ENCODE results near the gene MBD6.
"Not testable (repeated sequence)": the region's sequence is repeated elsewhere in the genome, so short reads cannot be mapped to it uniquely, and the experiment has no call there.

The MBD6 gene

DNA sequence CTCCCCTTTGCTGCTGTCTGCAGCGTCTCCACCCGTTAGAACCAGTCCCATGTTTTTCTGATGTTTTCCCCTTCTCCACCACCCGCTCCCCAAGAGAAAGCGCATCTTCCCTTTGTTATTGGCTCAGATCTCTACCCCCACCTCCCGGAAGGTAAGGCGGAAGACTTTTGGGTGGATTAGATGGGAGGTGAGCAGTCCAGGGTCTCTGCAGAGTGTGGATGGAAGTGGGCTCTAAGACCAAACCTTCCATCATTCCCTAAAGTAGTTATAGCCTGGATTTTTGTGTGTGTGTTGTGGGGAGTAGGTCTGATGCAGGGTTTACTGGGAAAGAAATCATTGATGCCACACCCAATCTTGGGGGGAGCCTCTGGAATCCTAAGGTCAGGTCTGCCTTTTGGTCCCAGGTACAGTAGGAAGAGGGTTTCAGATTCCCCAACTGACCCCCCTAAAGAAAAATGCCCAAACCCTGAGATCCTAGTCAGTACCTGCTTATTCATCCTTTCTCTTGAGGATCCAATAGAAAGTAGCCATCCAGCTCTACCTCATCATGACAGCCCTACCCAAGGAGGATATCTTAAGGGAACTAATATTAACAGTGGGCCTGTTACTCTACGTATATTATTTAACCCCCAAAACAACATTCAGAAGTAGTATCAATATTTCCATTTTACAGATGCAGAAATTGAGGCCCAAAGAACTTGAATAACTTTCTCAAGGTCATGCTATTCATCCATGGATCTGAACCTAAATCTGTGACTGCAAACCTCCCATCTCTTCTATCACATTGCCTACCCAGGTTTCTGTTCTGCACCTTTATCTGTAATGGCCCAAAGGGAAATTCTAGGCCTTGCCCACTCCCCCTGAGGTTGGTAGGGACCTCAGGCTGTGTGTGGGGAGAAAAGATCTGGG, 28.3 kb downstream of the MBD6 start:
- DNase-seq, result no peak

DNA sequence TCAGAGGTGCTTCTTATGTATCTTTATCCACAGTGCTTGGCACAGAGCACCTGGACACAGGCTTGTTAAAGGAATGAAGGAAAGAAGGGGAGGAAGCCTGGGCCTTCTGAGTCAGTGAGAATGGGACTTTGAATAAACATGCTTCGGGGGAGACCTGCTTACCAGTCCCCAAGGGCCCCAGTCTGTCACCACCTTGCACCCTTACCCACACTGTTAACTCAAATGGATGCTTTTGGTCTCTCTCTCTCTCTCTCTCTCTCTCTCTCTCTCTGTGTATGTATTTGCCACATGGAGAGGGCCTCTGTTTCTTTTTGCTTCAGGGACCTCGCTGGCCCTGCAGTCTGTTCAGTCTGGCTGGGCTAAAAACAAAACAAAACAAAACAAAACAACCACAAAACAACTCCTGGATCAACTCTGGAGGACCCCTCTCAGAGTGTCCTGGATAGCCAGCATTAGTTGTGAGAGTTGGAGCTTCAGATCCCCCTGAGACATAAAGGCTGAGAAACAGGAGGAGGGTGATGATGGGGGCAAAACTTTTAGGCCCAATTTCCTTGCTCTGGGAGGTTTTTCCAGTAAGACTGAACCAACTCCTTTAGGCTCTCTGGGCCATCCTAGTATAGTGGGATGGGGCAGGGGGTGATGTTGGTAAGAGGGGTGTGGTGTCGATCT, 29.1 kb downstream of the MBD6 start:
- DNase-seq, result no peak

DNA sequence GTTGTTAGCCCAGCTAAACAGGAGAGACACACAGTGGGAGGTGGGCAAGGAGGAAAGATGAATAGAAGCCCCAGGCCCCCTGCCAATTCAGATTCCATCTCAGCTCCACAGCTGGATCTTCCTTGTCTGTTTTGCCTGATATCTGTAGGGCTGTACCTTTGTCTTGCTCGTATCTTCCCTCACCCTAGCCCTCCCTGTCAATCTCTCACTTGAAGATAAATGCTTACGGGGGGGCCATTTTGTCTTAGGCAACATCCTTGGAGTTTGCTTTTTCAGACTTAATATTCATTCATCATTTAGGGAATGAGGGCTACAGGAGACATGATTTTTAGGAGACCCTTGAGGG, 29.7 kb downstream of the MBD6 start:
- DNase-seq, result no peak

DNA sequence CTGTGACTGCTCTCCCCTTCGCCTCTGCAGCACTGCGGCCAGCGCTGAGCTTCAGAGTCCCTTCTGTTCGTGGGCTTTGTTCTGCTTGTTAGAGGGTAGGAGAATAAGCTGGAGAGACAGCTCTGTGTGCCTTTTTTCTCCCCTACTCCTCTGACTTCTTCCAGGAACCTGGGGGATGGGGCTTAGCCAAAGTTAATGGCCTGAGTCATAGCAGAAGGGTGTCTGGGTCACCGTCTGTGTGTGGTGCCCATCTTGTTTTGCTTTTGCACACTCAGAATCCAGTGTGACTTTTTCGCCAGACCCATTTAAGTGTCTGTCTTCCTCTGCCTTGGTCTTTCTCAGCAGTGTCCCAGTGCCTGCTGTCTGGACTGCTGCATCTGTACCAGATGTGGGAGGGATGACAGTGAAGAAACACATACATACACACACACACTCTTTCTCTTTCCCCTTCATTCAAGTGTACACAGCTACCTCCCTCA, 30.2 kb downstream of the MBD6 start:
- DNase-seq, result no peak

DNA sequence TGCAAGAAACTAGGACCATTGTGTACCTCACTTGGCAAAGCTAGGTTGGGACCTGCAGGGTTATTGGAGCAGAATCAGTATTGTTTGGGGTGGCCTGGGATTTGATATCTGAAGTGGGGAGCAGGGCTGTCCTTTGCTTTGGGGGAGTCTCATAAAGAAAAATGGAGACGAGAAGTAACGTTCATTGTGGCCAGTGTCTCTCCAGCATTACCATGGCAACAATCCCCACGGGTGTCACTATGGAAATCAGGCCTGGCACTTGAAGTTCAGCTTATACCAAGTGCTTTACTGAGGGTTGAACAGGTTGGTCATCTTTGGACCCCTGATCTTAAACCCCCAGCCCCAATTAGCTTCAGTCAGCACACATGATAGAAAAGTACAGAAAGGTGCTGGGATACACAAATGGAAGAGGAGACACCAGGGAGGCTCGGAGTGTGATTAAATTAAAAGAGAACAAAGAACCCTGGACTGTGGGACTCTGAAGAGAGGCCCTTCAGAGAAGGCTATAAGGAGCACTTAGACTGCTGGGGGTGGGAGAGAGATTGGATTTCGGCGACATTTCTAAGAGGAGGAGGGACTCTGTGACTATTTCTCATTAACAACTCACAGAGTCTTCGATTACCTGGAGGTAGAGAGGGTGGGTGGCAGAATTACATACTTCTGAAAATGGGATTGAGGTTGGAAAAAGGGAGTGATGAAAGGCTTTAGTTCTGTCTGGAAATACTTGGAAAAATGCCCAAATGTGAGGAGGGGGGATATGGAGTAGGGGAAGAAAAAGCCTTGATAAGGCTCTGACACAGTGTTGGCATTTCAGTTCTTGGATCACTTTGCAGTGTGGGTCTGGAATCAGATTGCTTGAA, 30.9 kb downstream of the MBD6 start:
- DNase-seq, result no peak

DNA sequence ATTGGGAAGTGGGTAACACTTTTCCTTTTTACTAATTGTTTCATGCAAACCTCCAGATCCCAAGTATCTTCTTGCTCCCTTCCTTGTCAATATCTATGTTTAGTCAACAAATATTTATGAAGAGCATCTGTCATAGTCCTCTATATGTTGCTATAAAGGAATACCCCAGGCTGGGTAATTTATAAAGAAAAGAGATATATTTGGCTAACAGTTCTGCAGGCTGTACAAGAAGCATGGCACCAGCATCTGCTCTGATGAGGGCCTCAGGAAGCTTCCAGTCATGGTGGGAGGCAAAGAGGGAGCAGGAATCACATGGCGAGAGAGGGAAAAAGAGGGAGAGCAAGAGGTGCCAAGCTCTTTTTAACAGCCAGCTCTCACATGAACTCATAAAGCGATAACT, 31.8 kb downstream of the MBD6 start:
- DNase-seq, result no peak

DNA sequence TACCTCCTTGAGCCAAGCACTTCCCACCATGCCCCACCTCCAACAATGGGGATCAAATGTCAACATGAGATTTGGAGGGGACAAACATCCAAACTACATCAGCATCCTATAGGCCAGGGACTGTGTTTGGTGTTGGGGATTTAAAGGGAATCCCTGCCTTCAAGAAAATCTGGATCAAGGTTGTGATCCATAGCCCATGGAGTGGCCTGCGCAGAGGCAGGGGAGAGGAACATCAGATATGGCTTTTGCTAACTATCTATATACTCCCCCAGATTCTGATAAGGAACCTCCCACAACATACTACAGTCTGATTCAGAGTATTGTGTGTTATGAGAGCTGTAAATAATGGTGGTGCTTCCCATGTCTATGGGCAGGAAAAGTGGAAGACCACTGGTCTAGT, 32.3 kb downstream of the MBD6 start:
- no peak for DNase-seq

DNA sequence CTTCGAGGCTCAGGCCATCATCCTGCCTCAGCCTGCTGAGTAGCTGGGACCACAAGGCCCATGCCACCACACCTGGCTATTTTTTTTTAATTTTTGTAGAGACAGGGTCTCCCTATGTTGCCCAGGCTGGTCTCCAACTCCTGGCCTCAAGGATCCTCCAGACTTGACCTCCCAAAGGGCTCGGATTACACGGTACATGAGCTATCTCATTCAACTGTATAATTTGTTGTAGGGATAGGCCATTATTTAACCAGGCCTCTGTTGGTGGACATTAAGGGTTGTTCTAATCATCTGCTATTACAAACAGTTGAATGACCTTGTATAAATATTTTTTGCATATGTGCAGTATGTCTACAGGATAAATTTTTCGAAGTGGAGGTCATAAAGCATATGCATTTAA, 36.2 kb downstream of the MBD6 start:
- DNase-seq, result no peak

DNA sequence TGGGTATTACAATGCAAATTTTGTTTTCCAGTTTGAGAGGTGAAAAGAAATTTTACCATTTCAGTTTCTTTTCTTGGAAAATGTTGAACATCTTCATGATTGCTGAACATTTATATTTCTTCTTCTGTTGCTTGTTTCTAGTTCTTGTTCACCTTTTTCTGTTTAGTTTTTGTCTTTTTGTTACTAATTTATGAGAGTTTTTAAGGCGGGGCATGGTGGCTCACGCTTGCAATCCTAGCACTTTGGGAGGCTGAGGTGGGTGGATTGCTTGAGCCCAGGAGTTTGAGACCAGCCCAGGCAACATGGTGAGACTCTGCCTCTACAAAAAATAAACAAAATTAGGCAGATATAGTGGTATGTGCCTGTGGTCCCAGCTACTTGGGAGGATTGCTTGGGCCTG, 37.9 kb downstream of the MBD6 start:
- DNase-seq, result no peak

DNA sequence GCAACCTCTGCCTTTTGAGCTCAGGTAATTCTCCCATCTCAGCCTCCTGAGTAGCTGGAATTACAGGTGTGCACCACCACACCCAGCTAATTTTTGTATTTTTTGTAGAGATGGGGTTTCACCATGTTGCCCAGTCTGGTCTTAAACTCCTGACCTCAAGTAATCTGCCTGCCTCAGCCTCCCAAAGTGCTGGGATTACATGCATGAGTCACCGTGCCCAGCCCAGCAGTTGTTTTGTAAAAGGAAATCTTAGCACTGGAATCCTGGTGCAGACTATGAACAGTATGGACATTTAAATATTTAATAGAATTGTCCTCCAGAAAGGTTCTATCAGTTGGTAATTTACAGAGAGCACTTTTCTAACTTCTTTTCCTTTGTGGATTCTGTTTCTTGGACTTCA, 38.5 kb downstream of the MBD6 start:
- DNase-seq, result not testable (repeated sequence)

DNA sequence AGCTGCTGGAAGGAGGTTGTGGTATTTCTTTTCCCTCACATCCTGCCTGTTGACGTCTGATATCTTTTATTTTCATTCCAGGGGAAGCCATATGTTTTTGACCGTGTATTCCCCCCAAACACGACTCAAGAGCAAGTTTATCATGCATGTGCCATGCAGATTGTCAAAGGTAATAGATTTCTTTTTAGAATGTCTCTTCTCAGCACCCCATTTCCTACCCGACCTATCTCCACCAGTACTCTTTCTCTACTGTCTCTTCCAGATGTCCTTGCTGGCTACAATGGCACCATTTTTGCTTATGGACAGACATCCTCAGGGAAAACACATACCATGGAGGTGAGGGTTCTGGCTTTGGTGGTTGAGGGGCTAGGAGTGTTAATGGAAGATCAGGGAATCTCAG, 40.7 kb downstream of the MBD6 start:
- DNase-seq, result no peak

DNA sequence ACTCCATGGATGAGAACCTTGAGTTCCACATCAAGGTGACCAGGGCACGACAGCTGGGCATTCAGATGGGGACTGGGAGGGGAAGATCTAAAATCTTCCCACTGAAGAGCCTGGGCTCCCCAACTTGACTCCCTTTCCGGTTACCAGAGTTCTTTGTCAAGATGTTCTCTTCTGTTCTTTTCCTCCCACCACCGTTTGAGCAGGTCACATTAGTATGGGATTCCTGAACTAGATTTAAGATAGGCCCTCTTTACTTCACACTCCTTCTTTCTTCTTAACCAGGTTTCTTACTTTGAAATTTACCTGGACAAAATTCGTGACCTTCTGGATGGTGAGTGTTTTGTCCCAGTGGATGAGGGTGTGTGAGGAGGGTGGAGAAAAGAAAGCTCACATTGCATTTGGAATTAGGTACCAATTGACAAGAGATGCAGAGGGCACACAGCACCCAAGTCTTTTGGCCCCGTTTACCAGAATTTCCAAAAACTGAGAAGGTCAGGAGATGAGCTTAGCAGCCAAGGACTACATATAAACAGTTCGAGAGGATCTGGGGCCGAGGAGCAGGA, 41.6 kb downstream of the MBD6 start:
- DNase-seq, result no peak

DNA sequence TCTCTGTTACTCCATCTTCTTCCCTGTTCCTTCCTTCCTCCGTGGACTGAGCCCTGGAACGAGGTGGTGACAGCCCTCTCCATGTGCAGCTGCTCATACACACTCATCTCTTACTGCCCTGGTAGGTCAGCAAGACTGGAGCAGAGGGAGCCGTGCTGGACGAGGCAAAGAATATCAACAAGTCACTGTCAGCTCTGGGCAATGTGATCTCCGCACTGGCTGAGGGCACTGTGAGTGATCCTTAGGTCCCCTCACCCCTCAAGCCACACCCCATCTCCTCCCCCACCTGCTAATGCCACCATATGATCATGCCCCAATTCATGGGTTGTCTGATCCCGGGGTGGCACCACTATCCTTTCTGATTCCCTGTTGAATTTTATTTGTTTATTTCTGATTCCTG, 46.2 kb downstream of the MBD6 start:
- no peak for DNase-seq

DNA sequence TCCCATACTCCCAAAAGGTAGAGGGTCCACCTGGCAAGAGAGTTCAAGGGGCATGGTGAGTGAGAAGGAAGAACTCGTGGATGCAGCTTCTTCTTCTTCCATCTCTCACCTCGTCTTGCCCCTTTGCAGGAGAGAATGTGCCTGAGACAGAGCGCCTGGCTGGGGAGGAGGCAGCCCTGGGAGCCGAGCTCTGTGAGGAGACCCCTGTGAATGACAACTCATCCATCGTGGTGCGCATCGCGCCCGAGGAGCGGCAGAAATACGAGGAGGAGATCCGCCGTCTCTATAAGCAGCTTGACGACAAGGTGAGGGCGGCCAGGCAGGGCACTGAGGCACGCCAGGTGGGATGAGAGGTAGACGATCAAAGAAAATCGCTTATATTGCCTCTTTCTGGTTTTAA, 47.2 kb downstream of the MBD6 start:
- DNase-seq, result no peak

DNA sequence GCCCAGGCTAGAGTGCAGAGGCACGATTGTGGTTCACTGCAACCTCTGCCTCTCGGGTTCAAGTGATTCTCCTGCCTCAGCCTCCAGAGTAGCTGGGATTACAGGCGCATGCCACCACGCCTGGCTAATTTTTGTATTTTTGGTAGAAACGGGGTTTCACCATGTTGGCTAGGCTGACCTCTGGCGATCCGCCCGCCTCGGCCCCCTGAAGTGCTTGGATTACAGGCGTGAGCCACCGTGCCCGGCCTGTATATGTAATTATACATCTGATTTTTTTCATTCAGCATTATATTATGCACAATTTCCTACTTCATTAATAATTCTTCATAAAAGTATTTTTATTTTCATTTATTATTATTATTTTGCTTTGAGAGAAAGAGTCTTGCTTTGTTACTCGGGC, 47.8 kb downstream of the MBD6 start:
- DNase-seq, result not testable (repeated sequence)

DNA sequence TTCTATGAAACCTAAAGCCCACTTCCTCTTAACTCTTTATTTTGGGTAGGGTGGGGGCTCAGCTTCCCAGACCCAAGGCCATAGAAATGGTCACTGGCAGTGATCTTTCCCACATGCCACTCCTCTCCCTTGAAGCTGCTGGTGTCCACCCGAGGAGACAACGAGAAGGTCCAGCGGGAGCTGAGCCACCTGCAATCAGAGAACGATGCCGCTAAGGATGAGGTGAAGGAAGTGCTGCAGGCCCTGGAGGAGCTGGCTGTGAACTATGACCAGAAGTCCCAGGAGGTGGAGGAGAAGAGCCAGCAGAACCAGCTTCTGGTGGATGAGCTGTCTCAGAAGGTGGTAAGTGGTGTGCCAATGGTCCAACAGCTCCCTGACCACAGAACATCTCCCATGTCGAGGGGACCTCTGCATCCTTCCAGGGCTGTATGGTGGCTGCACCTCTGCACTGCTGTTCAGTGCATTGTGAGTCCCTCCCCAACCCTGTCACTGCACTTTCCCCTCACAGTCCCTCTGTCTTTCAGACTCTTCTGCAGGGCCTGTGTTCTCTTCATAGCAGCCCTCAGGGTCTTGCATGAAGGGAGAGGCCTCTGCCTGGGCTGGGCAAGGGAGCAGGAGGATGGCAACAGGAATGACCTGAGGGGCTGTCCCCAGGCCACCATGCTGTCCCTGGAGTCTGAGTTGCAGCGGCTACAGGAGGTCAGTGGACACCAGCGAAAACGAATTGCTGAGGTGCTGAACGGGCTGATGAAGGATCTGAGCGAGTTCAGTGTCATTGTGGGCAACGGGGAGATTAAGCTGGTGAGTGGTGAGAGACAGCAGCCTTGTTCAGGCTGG, 49.5 kb downstream of the MBD6 start:
- DNase-seq, result no peak

DNA sequence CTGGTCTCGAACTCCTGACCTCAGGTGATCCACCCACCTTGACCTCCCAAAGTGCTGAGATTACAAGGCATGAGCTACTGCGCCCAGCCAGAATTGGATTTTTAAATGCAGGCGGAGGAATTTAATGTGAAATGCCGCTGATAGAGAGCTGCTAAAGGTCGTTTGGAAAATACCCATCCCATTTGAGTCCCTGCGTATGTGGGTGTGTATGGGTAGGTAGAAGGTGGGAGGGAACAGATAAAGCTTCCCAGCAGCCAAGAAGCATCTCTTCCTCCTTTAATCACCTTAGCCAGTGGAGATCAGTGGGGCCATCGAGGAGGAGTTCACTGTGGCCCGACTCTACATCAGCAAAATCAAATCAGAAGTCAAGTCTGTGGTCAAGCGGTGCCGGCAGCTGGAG, 52.2 kb downstream of the MBD6 start:
- no peak for DNase-seq

DNA sequence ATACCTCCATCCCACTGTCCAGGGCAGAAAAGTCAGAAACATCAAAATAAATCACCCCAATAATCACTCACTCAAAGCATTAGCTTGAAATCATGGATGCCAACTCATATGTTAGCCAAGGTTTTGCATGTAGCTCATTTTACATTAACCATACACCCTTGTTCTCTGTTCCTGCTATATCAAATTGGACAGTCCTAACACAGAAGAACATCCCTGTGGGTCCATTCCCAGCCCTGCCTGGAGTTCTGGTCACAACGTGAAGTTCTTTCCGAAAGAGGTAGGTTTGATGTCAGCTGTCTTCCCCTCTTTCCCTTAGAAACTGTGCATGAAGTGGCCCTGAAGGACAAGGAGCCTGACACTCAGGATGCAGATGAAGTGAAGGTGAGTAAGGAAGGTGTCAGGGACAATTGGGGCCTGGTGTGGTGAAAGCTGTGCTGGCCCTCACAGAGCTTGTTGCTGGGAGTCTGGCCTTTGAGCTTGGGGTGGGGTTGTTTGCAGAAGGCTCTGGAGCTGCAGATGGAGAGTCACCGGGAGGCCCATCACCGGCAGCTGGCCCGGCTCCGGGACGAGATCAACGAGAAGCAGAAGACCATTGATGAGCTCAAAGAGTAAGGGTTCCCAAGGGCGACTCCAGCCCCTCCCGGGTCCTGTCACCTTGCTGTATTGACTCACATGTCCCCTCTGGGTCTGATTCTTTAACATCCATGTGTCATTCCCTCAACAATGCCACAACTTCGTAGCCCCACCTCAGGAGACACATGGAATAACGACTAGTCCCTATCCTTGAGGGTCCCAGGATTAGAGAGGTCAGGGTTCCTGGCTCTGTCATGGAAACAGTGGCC, 53.4 kb downstream of the MBD6 start:
- no peak for DNase-seq

DNA sequence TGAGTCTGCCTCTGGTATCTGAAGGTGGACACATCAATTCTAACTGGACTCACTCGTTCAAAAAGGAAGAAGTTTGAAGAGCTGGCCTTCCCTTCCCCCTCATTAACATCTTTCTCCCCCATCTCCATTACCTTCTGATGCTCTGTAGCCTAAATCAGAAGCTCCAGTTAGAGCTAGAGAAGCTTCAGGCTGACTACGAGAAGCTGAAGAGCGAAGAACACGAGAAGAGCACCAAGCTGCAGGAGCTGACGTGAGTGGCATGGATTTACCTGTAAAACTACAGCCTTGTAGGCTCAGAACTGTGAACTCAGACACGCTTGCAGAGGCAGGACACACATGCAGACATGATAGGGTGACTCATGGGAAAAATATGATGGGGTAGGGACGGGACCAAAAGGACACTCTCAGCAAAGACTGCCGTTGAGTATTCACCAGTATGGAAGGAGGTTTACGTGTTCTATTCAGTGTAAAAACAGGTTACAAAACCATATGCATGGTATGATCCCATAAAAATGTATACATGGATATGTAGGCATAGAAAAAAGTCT, 54.1 kb downstream of the MBD6 start:
- DNase-seq, result no peak

DNA sequence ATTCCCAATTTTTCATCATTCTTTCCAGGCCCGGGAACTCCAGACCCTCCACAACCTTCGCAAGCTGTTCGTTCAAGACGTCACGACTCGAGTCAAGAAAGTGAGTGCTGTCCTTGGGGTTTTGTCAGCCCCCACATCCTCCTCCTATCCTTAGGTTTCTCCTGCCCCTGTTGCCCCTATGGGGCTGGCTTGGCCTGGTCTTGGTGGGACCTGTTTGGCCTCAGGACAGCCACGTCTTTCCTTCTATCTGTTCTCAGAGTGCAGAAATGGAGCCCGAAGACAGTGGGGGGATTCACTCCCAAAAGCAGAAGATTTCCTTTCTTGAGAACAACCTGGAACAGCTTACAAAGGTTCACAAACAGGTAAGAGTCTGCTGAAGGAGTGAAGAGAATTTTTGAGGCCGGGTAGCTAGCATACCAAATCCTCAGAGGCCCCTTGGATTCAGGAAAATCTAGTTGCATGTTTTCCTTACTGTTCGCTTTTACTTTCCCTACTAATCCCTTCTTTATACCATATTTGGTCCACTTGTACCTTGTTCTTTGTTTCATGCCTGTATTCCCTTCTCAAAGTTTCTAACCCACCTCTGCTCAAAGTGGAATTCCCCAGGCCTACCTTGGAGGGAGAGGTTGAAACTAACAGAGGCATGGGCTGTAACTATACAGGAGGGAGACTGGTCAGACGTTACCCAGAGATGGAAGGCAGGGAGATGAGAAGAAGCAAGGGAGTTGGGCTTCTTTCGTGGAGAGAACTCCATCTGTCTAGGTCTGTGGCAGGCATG, 55.5 kb downstream of the MBD6 start:
- DNase-seq, result no peak
